HepG2 (cell line): Measurements from ENCODE around the gene OMA1. TPM values are rescaled to one million over a fixed set of nuclear protein-coding genes. Genes with fewer than 3 reads are reported as not detected.
A peak's percentile ranks its signal among the peaks of the same experiment; 100 is the strongest.

ENCODE experiments used
- AKNA ChIP-seq: sonication (generic); formaldehyde crosslinking; IDR thresholded peaks from 2 replicates; pipeline ENCODE4 v1.4.0; 2020; ENCODE audit warnings: missing genetic modification reagents, borderline replicate concordance
- ARID3A ChIP-seq: IDR thresholded peaks from 2 replicates; pipeline ENCODE4 v1.6.1; 2012; ENCODE audit warnings: low read depth, low read length, improper control_type of control experiment
- DR1 ChIP-seq: sonication (generic); formaldehyde crosslinking; IDR thresholded peaks from 2 replicates; pipeline ENCODE4 v1.8.0; 2021; ENCODE audit warnings: mild to moderate bottlenecking, missing genetic modification reagents, inconsistent platforms
- FOXC1 ChIP-seq: sonication (generic); formaldehyde crosslinking; IDR thresholded peaks from 2 replicates; pipeline ENCODE4 v1.8.0; 2022; ENCODE audit warnings: mild to moderate bottlenecking, missing genetic modification reagents, borderline replicate concordance
- HMGXB3 ChIP-seq: sonication (generic); formaldehyde crosslinking; IDR thresholded peaks from 2 replicates; pipeline ENCODE4 v1.4.0; 2020; ENCODE audit warnings: missing genetic modification reagents, borderline replicate concordance
- HOXA5 ChIP-seq: sonication (generic); formaldehyde crosslinking; IDR thresholded peaks from 2 replicates; pipeline ENCODE4 v1.4.0; 2020; ENCODE audit warnings: missing genetic modification reagents
- IKZF5 ChIP-seq: IDR thresholded peaks from 2 replicates; pipeline ENCODE4 v1.6.1; 2018; ENCODE audit warnings: missing genetic modification reagents, mild to moderate bottlenecking, missing compliant biosample characterization
- NFE2 ChIP-seq: sonication (generic); formaldehyde crosslinking; IDR thresholded peaks from 2 replicates; pipeline ENCODE4 v1.4.0; 2020; ENCODE audit warnings: missing genetic modification reagents
- POGZ ChIP-seq: sonication (generic); formaldehyde crosslinking; IDR thresholded peaks from 2 replicates; pipeline ENCODE4 v1.4.0; 2020; ENCODE audit warnings: mild to moderate bottlenecking, missing genetic modification reagents
- ZEB1 ChIP-seq: IDR thresholded peaks from 2 replicates; pipeline ENCODE4 v1.6.1; 2012; ENCODE audit warnings: mild to moderate bottlenecking, low read depth, inconsistent platforms; ENCODE audit not compliant: insufficient replicate concordance
- ZNF292 ChIP-seq: sonication (generic); formaldehyde crosslinking; IDR thresholded peaks from 2 replicates; pipeline ENCODE4 v1.8.1; 2022; ENCODE audit warnings: mild to moderate bottlenecking, low read depth, missing genetic modification reagents, borderline replicate concordance
- ZNF326 ChIP-seq: sonication (generic); formaldehyde crosslinking; IDR thresholded peaks from 2 replicates; pipeline ENCODE4 v1.4.0; 2020; ENCODE audit warnings: missing genetic modification reagents, borderline replicate concordance
- polyA plus RNA-seq, 8 experiments: library from polyadenylated mRNA; depleted of rRNA in 3 of 8; stranded (reverse) in 7 of 8; unstranded in 1 of 8; fragments of >200 nt; fragmentation: Illumina TruSeq in 4 of 8; extraction: Trizol in 4 of 8; gene quantifications; 2 replicates each; pipeline versions ENCODE4 v1.2.1 to v1.2.3, GENCODE V29; 2011 to 2016; ENCODE audit warnings: low read depth in 4 of 8, missing spikeins in 1 of 8, mixed read lengths in 1 of 8; ENCODE audit not compliant: insufficient read depth in 1 of 8
- total RNA-seq, 5 experiments: library from RNA; depleted of rRNA; stranded (reverse); fragments of >200 nt; fragmentation: Illumina TruSeq; extraction: Trizol; gene quantifications; 2 replicates each; pipeline ENCODE4 v1.2.3, GENCODE V29; 2016; ENCODE audit warnings: low read depth in 1 of 5
- TF ChIP-seq, protein P1 (sequence below): sonication (generic); formaldehyde crosslinking; IDR thresholded peaks from 2 replicates; pipeline ENCODE4 v1.4.0; 2020; ENCODE audit warnings: missing genetic modification reagents

Gene OMA1
- total and polyA plus RNA-seq, 2 of the 13 experiments (the other 11 are each of a cell fraction or from before 2014, with no cell fraction given): 7.0 to 26.9 TPM

GRCh38 chr1:58546520-58547308 lies at the start of gene OMA1 (continued):
- TF ChIP-seq ZNF292 (no peak), ARID3A (0 out of 2 replicates have a peak, but pooled peaks have one; percentile 17), HMGXB3 (CRISPR knock-in tag) (no peak), DR1 (peak; percentile 53; the same call in 1 of the 2 replicates), FOXC1 (peak; percentile 67; the same call in 1 of the 2 replicates), HOXA5 (CRISPR knock-in tag) (no peak), ZNF326 (CRISPR knock-in tag) (no peak), NFE2 (CRISPR knock-in tag) (no peak), IKZF5 (CRISPR knock-in tag) (0 out of 2 replicates have a peak, but pooled peaks have one; percentile 11), POGZ (CRISPR knock-in tag) (peak; percentile 97), ZEB1 (no peak), AKNA (no peak)
- TF ChIP-seq, protein P1, sequence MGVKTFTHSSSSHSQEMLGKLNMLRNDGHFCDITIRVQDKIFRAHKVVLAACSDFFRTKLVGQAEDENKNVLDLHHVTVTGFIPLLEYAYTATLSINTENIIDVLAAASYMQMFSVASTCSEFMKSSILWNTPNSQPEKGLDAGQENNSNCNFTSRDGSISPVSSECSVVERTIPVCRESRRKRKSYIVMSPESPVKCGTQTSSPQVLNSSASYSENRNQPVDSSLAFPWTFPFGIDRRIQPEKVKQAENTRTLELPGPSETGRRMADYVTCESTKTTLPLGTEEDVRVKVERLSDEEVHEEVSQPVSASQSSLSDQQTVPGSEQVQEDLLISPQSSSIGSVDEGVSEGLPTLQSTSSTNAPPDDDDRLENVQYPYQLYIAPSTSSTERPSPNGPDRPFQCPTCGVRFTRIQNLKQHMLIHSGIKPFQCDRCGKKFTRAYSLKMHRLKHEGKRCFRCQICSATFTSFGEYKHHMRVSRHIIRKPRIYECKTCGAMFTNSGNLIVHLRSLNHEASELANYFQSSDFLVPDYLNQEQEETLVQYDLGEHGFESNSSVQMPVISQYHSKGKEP (CRISPR knock-in tag): no peak
